ENCODE results near the gene HTT. TPM values are rescaled to one million over a fixed set of nuclear protein-coding genes. Genes with fewer than 3 reads are reported as not detected.

The HTT gene
- total and polyA plus RNA-seq, 2 of the 8 experiments (the other 6 are each of a cell fraction or from before 2014, with no cell fraction given), result 24.0 to 71.0 TPM

- TF ChIP-seq CHD1 (IDR thresholded peaks at IDR 0.05; ENCODE audit: low read depth, low read length) (no peak), TAF7 (optimal IDR thresholded peaks at IDR 0.05; ENCODE audit: borderline replicate concordance, low read depth, low read length) (no peak), KDM1A (IDR thresholded peaks at IDR 0.05; ENCODE audit: borderline replicate concordance, low read length) (no peak)
Observed at GRCh38 chr4:3288571-3289094, 214.2 kb downstream of the HTT start (continued).
